PFSK-1 (cell line): ENCODE measurements around the gene CRNN.

Experiments
- FOXP2 ChIP-seq: optimal IDR thresholded peaks from 2 replicates; pipeline ENCODE3; 2011; ENCODE audit warnings: borderline replicate concordance, control low read depth, inconsistent platforms; ENCODE audit not compliant: insufficient read depth; ENCODE audit errors: extremely low read length, extremely low read depth
- POLR2AphosphoS5 ChIP-seq: IDR thresholded peaks from 2 replicates; pipeline ENCODE4 v1.6.1; 2012; ENCODE audit warnings: low read depth, mild to moderate bottlenecking, control low read depth, low read length, moderate library complexity
- SIN3A ChIP-seq: IDR thresholded peaks from 2 replicates; pipeline ENCODE4 v1.6.1; 2012; ENCODE audit warnings: mild to moderate bottlenecking, low read length, moderate library complexity, borderline replicate concordance; ENCODE audit not compliant: insufficient read depth
- TAF1 ChIP-seq: IDR thresholded peaks from 2 replicates; pipeline ENCODE4 v1.6.1; 2012; ENCODE audit warnings: low read length, control low read depth, borderline replicate concordance; ENCODE audit not compliant: insufficient read depth
- TF ChIP-seq, protein P1 (sequence below), 2 experiments: IDR thresholded peaks; 2 replicates each; pipeline versions ENCODE4 v1.6.1 to v1.8.0; 2011 to 2012; ENCODE audit warnings: low read depth in 2 of 2, low read length in 2 of 2, control low read depth in 1 of 2, inconsistent platforms in 1 of 2, mild to moderate bottlenecking in 1 of 2, moderate library complexity in 1 of 2; ENCODE audit not compliant: insufficient read depth in 1 of 2

Gene CRNN

GRCh38 chr1:152442301-152442700 is 28.2 kb upstream of the CRNN start:
- no peak for TF ChIP-seq FOXP2
- TF ChIP-seq SIN3A: no peak
- TF ChIP-seq TAF1: no peak
- TF ChIP-seq POLR2AphosphoS5: no peak
- TF ChIP-seq, protein P1, sequence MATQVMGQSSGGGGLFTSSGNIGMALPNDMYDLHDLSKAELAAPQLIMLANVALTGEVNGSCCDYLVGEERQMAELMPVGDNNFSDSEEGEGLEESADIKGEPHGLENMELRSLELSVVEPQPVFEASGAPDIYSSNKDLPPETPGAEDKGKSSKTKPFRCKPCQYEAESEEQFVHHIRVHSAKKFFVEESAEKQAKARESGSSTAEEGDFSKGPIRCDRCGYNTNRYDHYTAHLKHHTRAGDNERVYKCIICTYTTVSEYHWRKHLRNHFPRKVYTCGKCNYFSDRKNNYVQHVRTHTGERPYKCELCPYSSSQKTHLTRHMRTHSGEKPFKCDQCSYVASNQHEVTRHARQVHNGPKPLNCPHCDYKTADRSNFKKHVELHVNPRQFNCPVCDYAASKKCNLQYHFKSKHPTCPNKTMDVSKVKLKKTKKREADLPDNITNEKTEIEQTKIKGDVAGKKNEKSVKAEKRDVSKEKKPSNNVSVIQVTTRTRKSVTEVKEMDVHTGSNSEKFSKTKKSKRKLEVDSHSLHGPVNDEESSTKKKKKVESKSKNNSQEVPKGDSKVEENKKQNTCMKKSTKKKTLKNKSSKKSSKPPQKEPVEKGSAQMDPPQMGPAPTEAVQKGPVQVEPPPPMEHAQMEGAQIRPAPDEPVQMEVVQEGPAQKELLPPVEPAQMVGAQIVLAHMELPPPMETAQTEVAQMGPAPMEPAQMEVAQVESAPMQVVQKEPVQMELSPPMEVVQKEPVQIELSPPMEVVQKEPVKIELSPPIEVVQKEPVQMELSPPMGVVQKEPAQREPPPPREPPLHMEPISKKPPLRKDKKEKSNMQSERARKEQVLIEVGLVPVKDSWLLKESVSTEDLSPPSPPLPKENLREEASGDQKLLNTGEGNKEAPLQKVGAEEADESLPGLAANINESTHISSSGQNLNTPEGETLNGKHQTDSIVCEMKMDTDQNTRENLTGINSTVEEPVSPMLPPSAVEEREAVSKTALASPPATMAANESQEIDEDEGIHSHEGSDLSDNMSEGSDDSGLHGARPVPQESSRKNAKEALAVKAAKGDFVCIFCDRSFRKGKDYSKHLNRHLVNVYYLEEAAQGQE (IDR thresholded peaks at IDR 0.05; ENCODE audit: insufficient read depth in 1 of 2, low read depth in 2 of 2, low read length in 2 of 2): no peak

GRCh38 chr1:152441756-152442155 is 27.7 kb upstream of the CRNN start:
- TF ChIP-seq SIN3A (no peak), FOXP2 (no peak), POLR2AphosphoS5 (no peak)
- TF ChIP-seq, protein P1 (IDR thresholded peaks at IDR 0.05; ENCODE audit: insufficient read depth in 1 of 2, low read depth in 2 of 2, low read length in 2 of 2): no peak

GRCh38 chr1:152440635-152441471 is 26.8 kb upstream of the CRNN start:
- no peak for TF ChIP-seq FOXP2
- no peak for TF ChIP-seq SIN3A
- TF ChIP-seq TAF1: no peak
- TF ChIP-seq, protein P1 (IDR thresholded peaks at IDR 0.05; ENCODE audit: insufficient read depth in 1 of 2, low read depth in 2 of 2, low read length in 2 of 2): no peak
- TF ChIP-seq POLR2AphosphoS5: no peak

- TF ChIP-seq TAF1 (no peak), SIN3A (no peak), FOXP2 (no peak), POLR2AphosphoS5 (no peak)
- TF ChIP-seq, protein P1 (IDR thresholded peaks at IDR 0.05; ENCODE audit: insufficient read depth in 1 of 2, low read depth in 2 of 2, low read length in 2 of 2): no peak
Measured at GRCh38 chr1:152436593-152437496, 22.8 kb upstream of the CRNN start.
